GF-D8 (cell line): ENCODE results near the gene ENPP6.
"Not testable (repeated sequence)": the region's sequence is repeated elsewhere in the genome, so short reads cannot be mapped to it uniquely, and the experiment has no call there.

ENCODE experiments used
- DNase-seq: peaks from one replicate; lab custom pipeline; 2025; lab: John Stamatoyannopoulos, UW

The ENPP6 gene

GRCh38 chr4:184235526-184235925 is 17.9 kb upstream of the ENPP6 start:
- DNase-seq: no peak

- DNase-seq: no peak
These were observed 16.5 kb upstream of the ENPP6 start for GRCh38 chr4:184234155-184234554.

- DNase-seq: no peak
These were observed 15.3 kb upstream of the ENPP6 start for GRCh38 chr4:184232975-184233374.

- no peak for DNase-seq
These were observed 14.5 kb upstream of the ENPP6 start for GRCh38 chr4:184232202-184232601.

- DNase-seq: no peak
These were observed 13.9 kb upstream of the ENPP6 start for GRCh38 chr4:184231573-184231972.

GRCh38 chr4:184228056-184228705 is 10.5 kb upstream of the ENPP6 start:
- DNase-seq: no peak

- no peak for DNase-seq
These were observed 1.2 kb downstream of the ENPP6 start for GRCh38 chr4:184216515-184216914.

GRCh38 chr4:184215709-184216328 is 1.9 kb downstream of the ENPP6 start:
- no peak for DNase-seq

- no peak for DNase-seq
These were observed 2.7 kb downstream of the ENPP6 start for GRCh38 chr4:184214931-184215330.

GRCh38 chr4:184207734-184208607 is 9.7 kb downstream of the ENPP6 start:
- DNase-seq: not testable (repeated sequence)

- DNase-seq: no peak
These were observed 12.4 kb downstream of the ENPP6 start for GRCh38 chr4:184205243-184205642.

- DNase-seq: no peak
These were observed 14.4 kb downstream of the ENPP6 start for GRCh38 chr4:184203300-184203699.

- DNase-seq: no peak
These were observed 16.5 kb downstream of the ENPP6 start for GRCh38 chr4:184201179-184201578.

- DNase-seq: no peak
These were observed 17.4 kb downstream of the ENPP6 start for GRCh38 chr4:184200296-184200695.

- no peak for DNase-seq
These were observed 17.9 kb downstream of the ENPP6 start for GRCh38 chr4:184199780-184200179.

GRCh38 chr4:184198190-184198589 is 19.5 kb downstream of the ENPP6 start:
- DNase-seq: no peak

- no peak for DNase-seq
These were observed 20.1 kb downstream of the ENPP6 start for GRCh38 chr4:184197536-184198082.

- DNase-seq: no peak
These were observed 20.8 kb downstream of the ENPP6 start for GRCh38 chr4:184196730-184197385.

GRCh38 chr4:184193556-184194525 is 23.8 kb downstream of the ENPP6 start:
- no peak for DNase-seq

GRCh38 chr4:184192933-184193332 is 24.7 kb downstream of the ENPP6 start:
- no peak for DNase-seq

- no peak for DNase-seq
These were observed 26.4 kb downstream of the ENPP6 start for GRCh38 chr4:184191267-184191666.
